MG63 (cell line): ENCODE results near the gene SCN4A. TPM values are rescaled to one million over a fixed set of nuclear protein-coding genes. Genes with fewer than 3 reads are reported as not detected.
A peak's percentile ranks its signal among the peaks of the same experiment; 100 is the strongest.

ENCODE experiments used
- DNase-seq: peaks from one replicate; pipeline ENCODE4 v3.0.0-alpha.2; 2020
- H3K27me3 ChIP-seq: fragments of 250-450 bp; sonication (Bioruptor Pico); 2 replicates; pipeline ENCODE4 v1.5.1; 2020; ENCODE audit warnings: mild to moderate bottlenecking, moderate library complexity
- H3K36me3 ChIP-seq: fragments of 250-450 bp; sonication (Bioruptor Pico); 2 replicates; pipeline ENCODE4 v1.5.1; 2020; ENCODE audit warnings: mild to moderate bottlenecking, moderate library complexity
- H3K4me3 ChIP-seq: fragments of 250-450 bp; sonication (Bioruptor Pico); 2 replicates; pipeline ENCODE4 v1.5.1; 2020; ENCODE audit warnings: mild to moderate bottlenecking, moderate library complexity
- H3K9me3 ChIP-seq: fragments of 250-450 bp; sonication (Bioruptor Pico); 2 replicates; pipeline ENCODE4 v1.5.1; 2020; ENCODE audit warnings: mild to moderate bottlenecking, moderate library complexity
- total RNA-seq: library from RNA; depleted of rRNA; stranded (reverse); fragments of >200 nt; shearing (Covaris generic); gene quantifications from 2 replicates; pipeline ENCODE4 v1.2.3, GENCODE V29; 2014; ENCODE audit warnings: low replicate concordance

Gene SCN4A
- total RNA-seq, 1 experiment from 2014 or later: not detected

DNA sequence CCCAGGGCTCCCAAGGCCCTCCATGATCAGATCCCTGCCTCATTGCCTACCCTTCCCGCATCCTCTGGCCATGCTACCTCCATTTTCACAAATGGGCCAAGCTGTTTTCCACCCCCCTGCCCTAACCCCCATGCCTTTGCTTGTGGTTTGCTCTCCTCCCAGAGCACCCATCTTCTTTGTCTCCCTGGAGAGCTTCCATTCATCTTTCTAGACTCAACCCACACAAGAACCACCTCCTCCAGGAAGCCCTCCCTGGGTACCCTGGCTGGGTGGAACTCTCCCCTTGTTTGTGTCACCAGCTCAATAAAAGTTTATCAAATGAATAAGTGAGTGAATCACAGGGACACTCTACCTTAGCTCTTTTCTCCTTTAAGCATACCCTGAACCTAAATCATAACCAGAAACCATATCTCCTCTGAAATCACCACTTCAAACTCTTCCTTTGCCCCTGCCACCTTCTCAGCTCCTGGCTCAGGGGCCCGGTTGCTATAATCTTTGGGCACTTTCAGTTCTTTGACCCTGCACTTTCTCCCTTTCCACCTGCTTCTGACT lies 2.9 kb upstream of the SCN4A start:
- H3K27me3 ChIP-seq: no peaks in the 10 kb centered on the region
- H3K9me3 ChIP-seq: no peaks in the 10 kb centered on the region
- no peaks in the 10 kb centered on the region for H3K36me3 ChIP-seq
- DNase-seq: no peak
- H3K4me3 ChIP-seq: no peak overlapping the region

DNA sequence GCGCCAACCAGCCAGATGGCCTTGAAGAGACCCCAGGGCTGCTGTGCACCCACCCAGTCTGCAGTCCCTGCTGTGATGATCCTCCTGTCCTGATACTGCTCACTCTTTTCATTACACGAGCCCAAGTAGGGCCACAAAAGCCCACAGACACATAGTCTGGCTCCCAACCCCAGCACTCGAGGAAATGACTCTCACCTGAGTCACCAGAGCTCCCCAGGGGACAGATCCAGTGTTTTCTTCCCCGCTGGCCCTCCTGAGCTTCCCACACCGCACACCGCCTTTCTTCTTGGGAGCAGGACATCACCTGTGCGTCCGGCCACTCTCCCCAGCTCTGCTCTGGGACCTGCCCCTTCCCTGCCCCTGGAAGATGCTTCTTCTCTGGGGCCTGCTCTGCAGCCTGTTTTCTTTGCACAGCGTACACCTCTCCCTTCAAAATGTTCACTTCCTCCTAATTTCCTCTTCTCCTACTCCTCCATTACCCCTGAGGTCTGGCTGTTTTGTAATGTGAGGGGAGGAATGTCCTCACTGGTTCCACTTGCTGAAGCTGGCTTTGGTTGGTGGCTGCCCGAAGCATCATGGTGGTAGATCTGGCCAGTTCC lies 2.0 kb upstream of the SCN4A start:
- Histone ChIP-seq H3K9me3 (no peaks in the 10 kb centered on the region), H3K4me3 (no peak overlapping the region), H3K36me3 (no peaks in the 10 kb centered on the region), H3K27me3 (no peaks in the 10 kb centered on the region)
- DNase-seq: peak; percentile 72

GRCh38 chr17:63973930-63974593 lies 1.3 kb upstream of the SCN4A start:
- no peaks in the 10 kb centered on the region for H3K27me3 ChIP-seq
- peak; percentile 67 for DNase-seq
- no peaks in the 10 kb centered on the region for H3K36me3 ChIP-seq
- H3K9me3 ChIP-seq: no peaks in the 10 kb centered on the region
- H3K4me3 ChIP-seq: no peak overlapping the region

GRCh38 chr17:63973247-63973646 lies 529 bp upstream of the SCN4A start:
- no peak for DNase-seq
- Histone ChIP-seq H3K36me3 (no peaks in the 10 kb centered on the region), H3K27me3 (no peaks in the 10 kb centered on the region), H3K9me3 (no peaks in the 10 kb centered on the region), H3K4me3 (no peak overlapping the region)

DNA sequence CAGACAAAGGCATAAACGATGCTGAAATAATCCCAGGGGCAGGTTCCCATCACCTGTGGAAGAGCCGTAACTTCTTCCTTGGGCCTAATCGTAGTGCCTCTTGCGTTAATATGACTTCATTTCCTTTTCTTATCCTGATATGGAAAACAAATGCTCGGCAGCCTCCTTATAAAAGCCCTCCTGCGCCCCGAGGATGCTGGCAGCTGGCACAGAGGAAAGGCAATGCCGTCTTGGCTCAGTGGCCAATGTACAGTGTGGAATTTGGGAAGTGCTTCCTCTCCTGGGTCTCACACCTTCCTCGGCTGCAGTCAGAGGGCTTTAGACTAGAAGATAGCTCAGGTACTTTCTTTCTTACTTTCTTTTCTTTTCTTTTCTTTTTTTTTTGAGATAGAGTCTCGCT lies 3.4 kb downstream of the SCN4A start:
- H3K27me3 ChIP-seq: no peaks in the 10 kb centered on the region
- no peaks in the 10 kb centered on the region for H3K9me3 ChIP-seq
- no peak for DNase-seq
- no peaks in the 10 kb centered on the region for H3K36me3 ChIP-seq
- H3K4me3 ChIP-seq: no peak overlapping the region

DNA sequence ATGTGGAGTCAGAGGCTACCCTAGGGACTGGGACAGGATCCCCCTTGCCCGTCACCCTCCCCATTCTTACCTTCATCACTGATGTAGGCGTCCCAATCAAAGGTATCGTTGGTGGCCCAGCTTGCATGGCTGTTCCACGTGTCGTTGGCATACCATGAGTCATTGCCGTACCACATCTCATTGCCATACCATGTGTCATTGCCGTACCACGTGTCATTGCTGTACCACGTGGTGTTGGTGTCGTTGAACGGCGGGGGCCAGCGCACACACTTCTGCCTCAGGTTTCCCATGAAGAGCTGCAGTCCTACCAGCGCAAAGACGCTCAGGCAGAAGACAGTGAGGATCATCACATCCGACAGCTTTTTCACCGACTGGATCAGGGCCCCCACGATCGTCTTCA lies 4.8 kb downstream of the SCN4A start:
- no peaks in the 10 kb centered on the region for H3K36me3 ChIP-seq
- no peak for DNase-seq
- H3K27me3 ChIP-seq: no peaks in the 10 kb centered on the region
- no peaks in the 10 kb centered on the region for H3K9me3 ChIP-seq
- H3K4me3 ChIP-seq: no peak overlapping the region

DNA sequence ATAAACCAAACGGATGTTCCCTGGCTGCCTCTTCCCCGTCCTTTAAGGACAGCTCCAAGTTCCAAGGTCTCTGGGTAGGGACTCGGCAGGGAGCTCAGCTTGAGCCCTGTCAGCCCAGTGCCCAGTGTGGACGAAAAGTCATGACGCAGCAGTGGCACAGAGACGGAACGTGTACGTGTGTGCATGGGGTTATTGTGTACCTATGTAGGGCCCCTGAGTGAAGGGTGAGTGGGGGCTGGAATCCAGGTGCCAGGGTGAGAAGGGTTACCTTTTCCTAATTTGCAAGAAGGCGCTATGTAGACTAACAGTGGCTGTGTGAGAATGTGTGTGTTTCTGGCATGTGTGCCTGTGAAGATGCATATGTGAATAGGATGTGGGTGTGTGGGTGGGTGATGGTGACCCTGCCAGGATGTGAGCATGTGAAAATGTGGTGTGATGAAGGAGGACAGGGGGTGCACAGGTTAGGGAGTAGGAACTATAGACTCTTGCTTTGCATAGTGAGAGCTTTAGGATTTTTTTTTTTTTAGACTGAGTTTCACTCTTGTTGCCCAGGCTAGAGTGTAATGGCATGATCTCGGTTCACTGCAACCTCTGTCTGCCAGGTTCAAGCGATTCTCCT lies 6.0 kb downstream of the SCN4A start:
- no peaks in the 10 kb centered on the region for H3K27me3 ChIP-seq
- DNase-seq: no peak
- H3K36me3 ChIP-seq: no peaks in the 10 kb centered on the region
- H3K4me3 ChIP-seq: no peak overlapping the region
- H3K9me3 ChIP-seq: no peaks in the 10 kb centered on the region

DNA sequence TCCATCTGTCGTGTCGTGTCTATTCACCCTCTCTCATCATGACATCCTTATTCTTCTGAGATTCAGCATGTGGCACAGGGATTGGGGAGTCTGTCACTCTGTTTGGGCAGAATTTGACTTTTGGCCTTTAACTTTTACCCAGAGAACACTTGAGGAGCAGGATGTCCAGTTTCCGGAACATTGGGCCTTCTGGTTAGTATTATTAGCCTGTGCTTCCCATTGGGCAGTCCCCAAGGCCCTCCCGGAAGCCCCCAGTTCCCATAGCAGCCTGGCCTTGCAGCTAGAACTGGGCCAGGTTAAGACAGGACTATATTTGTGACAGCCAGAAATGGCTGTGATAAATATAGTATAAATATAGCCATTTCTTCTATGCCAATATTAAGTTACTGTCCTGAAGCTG lies 9.6 kb downstream of the SCN4A start:
- no peaks in the 10 kb centered on the region for H3K9me3 ChIP-seq
- H3K4me3 ChIP-seq: no peak overlapping the region
- H3K27me3 ChIP-seq: no peaks in the 10 kb centered on the region
- no peaks in the 10 kb centered on the region for H3K36me3 ChIP-seq
- no peak for DNase-seq

GRCh38 chr17:63962298-63962744 lies 10.4 kb downstream of the SCN4A start:
- no peaks in the 10 kb centered on the region for H3K9me3 ChIP-seq
- no peak overlapping the region for H3K4me3 ChIP-seq
- H3K36me3 ChIP-seq: no peaks in the 10 kb centered on the region
- no peaks in the 10 kb centered on the region for H3K27me3 ChIP-seq
- no peak for DNase-seq

DNA sequence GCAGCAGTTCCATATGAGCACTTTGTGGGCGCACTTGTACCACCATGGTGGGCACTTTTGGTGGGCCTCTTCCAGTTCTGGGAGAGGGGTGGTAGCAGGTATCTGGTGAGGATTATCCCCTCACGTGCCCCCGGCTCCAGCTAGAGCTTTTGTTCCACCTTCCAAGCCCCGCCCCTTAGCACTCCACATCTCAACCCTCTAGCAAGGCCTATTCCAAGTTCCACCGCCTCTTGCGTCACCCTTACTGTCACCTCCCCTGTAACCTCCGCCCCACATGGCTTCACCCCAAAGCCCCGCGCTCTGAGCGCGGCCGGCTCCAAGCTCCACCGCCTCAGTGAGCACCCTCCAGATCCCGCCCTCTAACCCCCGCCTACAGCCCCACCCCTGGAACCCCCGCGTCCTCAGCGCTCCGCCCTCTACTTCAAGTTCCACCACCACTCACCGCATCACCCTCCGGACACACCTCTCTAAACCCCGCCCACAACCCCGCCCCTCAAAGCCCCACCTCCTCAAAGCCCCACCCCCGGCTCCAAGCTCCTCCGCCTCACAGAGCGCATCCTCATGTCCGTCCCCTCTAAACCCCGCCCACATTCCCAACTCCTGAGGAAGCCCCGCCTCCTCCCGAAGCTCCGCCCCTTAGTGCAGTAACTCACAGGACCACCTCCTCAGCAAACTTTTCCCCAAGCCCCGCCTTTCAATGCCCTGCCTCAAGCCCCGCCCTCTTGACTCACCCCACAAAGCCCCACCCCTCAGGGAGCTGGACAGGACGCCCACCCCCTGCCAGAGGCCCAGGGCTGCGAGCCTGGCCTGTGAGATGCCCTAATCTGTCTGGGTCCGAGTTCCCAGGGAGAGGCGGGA lies 11.1 kb downstream of the SCN4A start:
- no peaks in the 10 kb centered on the region for H3K9me3 ChIP-seq
- peak; percentile 74 for DNase-seq
- no peaks in the 10 kb centered on the region for H3K27me3 ChIP-seq
- no peaks in the 10 kb centered on the region for H3K36me3 ChIP-seq
- H3K4me3 ChIP-seq: no peak overlapping the region

DNA sequence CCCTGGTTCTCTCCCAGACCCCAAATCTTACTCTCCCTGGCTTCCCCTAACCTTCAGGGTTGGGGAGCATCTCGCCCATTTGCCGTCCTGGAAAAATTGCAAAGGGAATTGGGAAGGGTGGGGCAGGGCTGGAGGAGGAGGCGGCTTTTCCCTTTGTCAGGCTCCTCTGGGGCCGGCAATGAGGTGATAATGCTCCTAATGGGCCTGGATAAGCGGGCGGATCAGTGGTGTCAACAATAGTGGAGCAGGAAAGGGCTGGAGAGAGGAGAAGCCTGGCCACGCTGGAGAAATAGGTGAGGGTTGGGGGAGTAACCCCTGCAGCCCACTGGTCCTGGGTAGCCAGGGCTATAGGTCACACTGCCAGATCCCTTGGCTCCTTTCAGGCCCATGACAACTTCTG lies 12.3 kb downstream of the SCN4A start:
- Histone ChIP-seq H3K27me3 (no peaks in the 10 kb centered on the region), H3K36me3 (no peaks in the 10 kb centered on the region), H3K4me3 (no peak overlapping the region), H3K9me3 (no peaks in the 10 kb centered on the region)
- DNase-seq: no peak

DNA sequence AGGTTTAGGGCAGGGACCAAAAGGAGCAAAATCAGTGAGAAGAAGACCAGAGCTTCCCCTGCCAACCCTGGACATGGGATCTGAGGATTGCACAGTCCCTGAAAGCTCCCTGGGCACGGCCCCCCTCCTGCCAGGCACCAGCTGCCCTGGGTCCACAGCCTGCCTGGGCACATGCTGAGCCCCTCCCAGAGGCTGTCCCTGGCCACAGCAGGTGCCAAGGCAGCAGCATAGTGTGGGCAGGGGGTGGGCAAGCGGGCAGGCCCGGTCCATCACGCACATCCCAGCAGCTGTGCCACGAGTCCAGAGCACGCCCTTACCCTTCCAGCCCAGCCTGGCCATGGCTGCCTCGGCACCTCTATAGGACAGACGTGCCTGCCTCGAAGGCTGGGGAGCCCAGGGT lies 12.7 kb downstream of the SCN4A start:
- Histone ChIP-seq H3K9me3 (no peaks in the 10 kb centered on the region), H3K36me3 (no peaks in the 10 kb centered on the region), H3K4me3 (no peak overlapping the region), H3K27me3 (no peaks in the 10 kb centered on the region)
- DNase-seq: no peak

DNA sequence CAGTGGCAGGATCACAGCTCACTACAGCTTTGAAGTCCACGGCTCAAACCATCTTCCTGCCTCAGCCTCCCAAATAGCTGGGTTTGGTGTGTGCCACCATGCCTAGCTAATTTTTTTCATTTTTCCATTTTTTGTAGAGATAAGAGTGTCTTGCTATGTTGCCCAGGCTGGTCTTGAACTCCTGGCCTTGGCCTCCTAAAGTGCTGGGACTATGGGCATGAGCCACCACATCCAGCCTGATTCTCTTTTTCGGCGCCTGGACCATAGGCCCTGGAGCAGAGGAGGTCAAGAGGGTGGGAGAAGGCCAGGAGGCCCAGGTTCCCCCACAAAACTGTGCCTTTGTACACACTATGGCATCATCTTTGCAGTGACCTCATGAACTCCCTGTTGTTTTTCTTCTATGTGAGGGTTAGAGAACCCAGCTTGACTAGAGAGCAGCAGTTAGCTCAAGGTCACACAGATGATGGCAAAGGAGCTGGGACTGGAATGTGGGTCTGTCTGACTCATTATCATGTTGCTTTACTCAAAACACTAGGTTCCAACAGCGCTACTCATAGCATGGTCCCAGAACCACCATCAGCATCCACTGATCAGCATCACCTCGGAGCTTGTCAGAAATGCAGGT lies 16.3 kb downstream of the SCN4A start:
- no peak for DNase-seq
- H3K36me3 ChIP-seq: no peaks in the 10 kb centered on the region
- H3K4me3 ChIP-seq: no peak overlapping the region
- H3K27me3 ChIP-seq: no peaks in the 10 kb centered on the region
- H3K9me3 ChIP-seq: no peaks in the 10 kb centered on the region

DNA sequence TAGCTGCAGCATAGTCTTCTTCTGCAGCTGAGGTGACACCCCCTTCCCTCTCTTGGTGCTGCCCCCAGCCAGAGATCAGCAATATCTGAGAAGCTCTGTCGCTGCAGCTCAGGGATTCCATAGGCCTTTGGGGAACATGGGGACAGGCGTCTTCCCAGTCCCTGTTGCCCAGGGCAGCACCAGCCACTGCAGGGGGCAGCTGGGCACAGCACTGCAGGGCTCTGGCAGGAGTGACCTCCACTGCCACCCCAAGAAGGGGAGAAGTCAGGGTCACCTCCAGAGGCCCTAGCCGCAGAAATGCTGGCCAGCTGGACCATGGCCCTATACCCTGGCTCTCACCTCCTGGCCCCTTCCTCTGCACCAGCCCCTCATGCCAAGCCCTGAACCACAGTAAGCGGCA lies 16.9 kb downstream of the SCN4A start:
- H3K36me3 ChIP-seq: no peaks in the 10 kb centered on the region
- no peaks in the 10 kb centered on the region for H3K27me3 ChIP-seq
- no peak overlapping the region for H3K4me3 ChIP-seq
- no peaks in the 10 kb centered on the region for H3K9me3 ChIP-seq
- DNase-seq: no peak

GRCh38 chr17:63955232-63955631 lies 17.5 kb downstream of the SCN4A start:
- Histone ChIP-seq H3K27me3 (no peaks in the 10 kb centered on the region), H3K36me3 (no peaks in the 10 kb centered on the region), H3K4me3 (no peak overlapping the region), H3K9me3 (no peaks in the 10 kb centered on the region)
- no peak for DNase-seq

DNA sequence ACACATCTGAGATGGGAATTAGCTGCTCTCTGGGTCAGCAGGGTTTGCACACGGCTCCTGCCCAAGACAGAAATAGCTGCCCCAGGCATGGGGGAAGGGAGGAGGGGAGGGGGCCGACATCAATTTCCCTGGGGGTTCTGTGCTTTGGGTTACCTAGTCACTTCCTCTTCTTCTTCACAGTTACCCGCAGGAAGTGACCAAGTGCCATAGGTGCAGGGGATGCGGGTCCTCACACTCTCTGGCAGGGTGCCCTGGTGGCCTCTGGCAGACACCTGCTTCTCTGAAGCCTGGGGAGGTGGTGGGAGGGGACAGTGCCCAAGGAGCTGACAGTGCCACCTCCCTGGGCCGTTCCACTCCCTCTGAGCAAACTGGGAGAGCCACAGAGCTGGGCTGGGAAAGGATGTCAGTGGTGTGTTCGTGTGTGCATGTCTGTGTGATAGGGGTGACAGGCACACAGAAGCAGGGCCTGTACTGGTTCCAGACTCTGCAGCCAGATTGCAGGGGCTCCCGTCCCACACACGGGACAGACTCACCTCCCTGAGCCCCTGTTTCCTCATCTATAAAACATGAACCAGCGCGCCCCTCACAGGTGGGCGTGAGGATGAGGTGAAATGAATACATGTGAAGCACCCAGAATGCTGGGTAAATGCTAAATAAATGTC lies 18.2 kb downstream of the SCN4A start:
- H3K27me3 ChIP-seq: no peaks in the 10 kb centered on the region
- no peaks in the 10 kb centered on the region for H3K36me3 ChIP-seq
- H3K4me3 ChIP-seq: no peak overlapping the region
- DNase-seq: no peak
- H3K9me3 ChIP-seq: no peaks in the 10 kb centered on the region
